NCI-H1105 treated with DMSO at 0.1 percent for 48 hours (cell line): ENCODE results near the gene DECR2.
A peak's percentile ranks its signal among the peaks of the same experiment; 100 is the strongest.
"Not testable (repeated sequence)": the region's sequence is repeated elsewhere in the genome, so short reads cannot be mapped to it uniquely, and the experiment has no call there.

ENCODE experiments used
- DNase-seq: peaks from one replicate; lab custom pipeline; 2025; lab: John Stamatoyannopoulos, UW

DECR2 gene

GRCh38 chr16:367333-367903 is 34.3 kb upstream of the DECR2 start:
- no peak for DNase-seq

- no peak for DNase-seq
Measured at GRCh38 chr16:368388-369158, 33.1 kb upstream of the DECR2 start.

- DNase-seq: no peak
Measured at GRCh38 chr16:369275-369865, 32.3 kb upstream of the DECR2 start.

- DNase-seq: no peak
Measured at GRCh38 chr16:369866-370436, 31.7 kb upstream of the DECR2 start.

GRCh38 chr16:370443-370842 is 31.2 kb upstream of the DECR2 start, which contains the start of gene MRPL28:
Gene MRPL28, minus strand, starts transcription at chr16:370538. Its CDS starts 320 bp downstream, at chr16:370218.
- peak; percentile 70 for DNase-seq

GRCh38 chr16:370979-371514 is 30.6 kb upstream of the DECR2 start:
- no peak for DNase-seq

GRCh38 chr16:371515-372301 is 30.0 kb upstream of the DECR2 start:
- DNase-seq: no peak

GRCh38 chr16:372302-372983 is 29.2 kb upstream of the DECR2 start:
- DNase-seq: no peak

GRCh38 chr16:373020-373598 is 28.6 kb upstream of the DECR2 start:
- DNase-seq: no peak

- DNase-seq: no peak
Measured at GRCh38 chr16:373848-374615, 27.7 kb upstream of the DECR2 start.

- DNase-seq: no peak
Measured at GRCh38 chr16:374616-374926, 27.1 kb upstream of the DECR2 start.

GRCh38 chr16:375212-375611 is 26.5 kb upstream of the DECR2 start:
- no peak for DNase-seq

- DNase-seq: no peak
Measured at GRCh38 chr16:375927-376816, 25.5 kb upstream of the DECR2 start.

GRCh38 chr16:376817-377418 is 24.8 kb upstream of the DECR2 start:
- DNase-seq: no peak

GRCh38 chr16:377419-377951 is 24.2 kb upstream of the DECR2 start:
- no peak for DNase-seq

- DNase-seq: not testable (repeated sequence)
Measured at GRCh38 chr16:378113-378820, 23.4 kb upstream of the DECR2 start.

- no peak for DNase-seq
Measured at GRCh38 chr16:378821-379182, 22.9 kb upstream of the DECR2 start.
